ENCODE measurements around the gene CYYR1. TPM values are rescaled to one million over a fixed set of nuclear protein-coding genes. Genes with fewer than 3 reads are reported as not detected.

The CYYR1 gene
- total RNA-seq, 1 experiment from 2014 or later: 0.12 TPM

- Histone ChIP-seq H3K9ac (ENCODE audit: low read length) (no peak overlapping the region), H3K27ac (ENCODE audit: low read depth, low read length) (no peak overlapping the region), H3K4me3 (replicated peaks in 1 of 2; ENCODE audit: low read depth in 1 of 2, low read length in 2 of 2) (no peak overlapping the region), H3K9me2 (ENCODE audit: insufficient read depth) (no peaks in the 10 kb centered on the region), H2AFZ (ENCODE audit: low read depth, low read length, poor library complexity, severe bottlenecking) (no peak overlapping the region), H3K4me2 (ENCODE audit: low read length) (no peak overlapping the region), H3K36me3 (ENCODE audit: control insufficient read depth in 1 of 2, insufficient read depth in 2 of 2, low read length in 2 of 2) (no peaks in the 10 kb centered on the region), H4K20me1 (ENCODE audit: insufficient read depth) (no peaks in the 10 kb centered on the region), H3K4me1 (ENCODE audit: control insufficient read depth in 1 of 2, insufficient read depth in 2 of 2, low read length in 2 of 2) (no peaks in the 10 kb centered on the region), H3K79me2 (ENCODE audit: insufficient read depth, low read length) (no peaks in the 10 kb centered on the region), H3K9me3 (ENCODE audit: control insufficient read depth in 1 of 2, insufficient read depth in 1 of 2, low read depth in 1 of 2, low read length in 2 of 2) (peaks cover 0 to 4% of the 10 kb centered on the region in 2 experiments; a peak in 2 of 4 replicates), H3K27me3 (ENCODE audit: insufficient read depth, low read length) (no peaks in the 10 kb centered on the region)
- no peak for TF ChIP-seq JUND (IDR thresholded peaks at IDR 0.05)
- no peak for TF ChIP-seq EZH2 (IDR thresholded peaks at IDR 0.05)
- no peak for TF ChIP-seq EZH2phosphoT487 (IDR thresholded peaks at IDR 0.05; ENCODE audit: borderline replicate concordance)
- TF ChIP-seq CEBPB (IDR thresholded peaks at IDR 0.05; ENCODE audit: low read depth): no peak
- no peak for TF ChIP-seq SRF (IDR thresholded peaks at IDR 0.05; ENCODE audit: low read depth)
- TF ChIP-seq CBX3 (IDR thresholded peaks at IDR 0.05; ENCODE audit: low read depth): no peak
- TF ChIP-seq SP1 (IDR thresholded peaks at IDR 0.05; ENCODE audit: low read depth): no peak
- TF ChIP-seq ELF1 (IDR thresholded peaks at IDR 0.05; ENCODE audit: borderline replicate concordance, low read depth): no peak
- TF ChIP-seq SIN3A (IDR thresholded peaks at IDR 0.05; ENCODE audit: low read depth): no peak
- TF ChIP-seq, protein P1, sequence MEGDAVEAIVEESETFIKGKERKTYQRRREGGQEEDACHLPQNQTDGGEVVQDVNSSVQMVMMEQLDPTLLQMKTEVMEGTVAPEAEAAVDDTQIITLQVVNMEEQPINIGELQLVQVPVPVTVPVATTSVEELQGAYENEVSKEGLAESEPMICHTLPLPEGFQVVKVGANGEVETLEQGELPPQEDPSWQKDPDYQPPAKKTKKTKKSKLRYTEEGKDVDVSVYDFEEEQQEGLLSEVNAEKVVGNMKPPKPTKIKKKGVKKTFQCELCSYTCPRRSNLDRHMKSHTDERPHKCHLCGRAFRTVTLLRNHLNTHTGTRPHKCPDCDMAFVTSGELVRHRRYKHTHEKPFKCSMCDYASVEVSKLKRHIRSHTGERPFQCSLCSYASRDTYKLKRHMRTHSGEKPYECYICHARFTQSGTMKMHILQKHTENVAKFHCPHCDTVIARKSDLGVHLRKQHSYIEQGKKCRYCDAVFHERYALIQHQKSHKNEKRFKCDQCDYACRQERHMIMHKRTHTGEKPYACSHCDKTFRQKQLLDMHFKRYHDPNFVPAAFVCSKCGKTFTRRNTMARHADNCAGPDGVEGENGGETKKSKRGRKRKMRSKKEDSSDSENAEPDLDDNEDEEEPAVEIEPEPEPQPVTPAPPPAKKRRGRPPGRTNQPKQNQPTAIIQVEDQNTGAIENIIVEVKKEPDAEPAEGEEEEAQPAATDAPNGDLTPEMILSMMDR (IDR thresholded peaks at IDR 0.05 in 2 of 3, conservative IDR thresholded peaks at IDR 0.05 in 1 of 3; ENCODE audit: borderline replicate concordance in 1 of 3, insufficient read depth in 1 of 3, low read depth in 2 of 3, low read length in 2 of 3): no peak
- no peak for TF ChIP-seq RAD21 (IDR thresholded peaks at IDR 0.05; ENCODE audit: low read depth)
- TF ChIP-seq TCF7L2 (IDR thresholded peaks at IDR 0.05; ENCODE audit: borderline replicate concordance, extremely low read depth, insufficient read depth, insufficient read length): no peak
- no peak for TF ChIP-seq YY1 (IDR thresholded peaks at IDR 0.05; ENCODE audit: extremely low read depth, insufficient replicate concordance, low read depth, low read length)
- TF ChIP-seq, protein P2, sequence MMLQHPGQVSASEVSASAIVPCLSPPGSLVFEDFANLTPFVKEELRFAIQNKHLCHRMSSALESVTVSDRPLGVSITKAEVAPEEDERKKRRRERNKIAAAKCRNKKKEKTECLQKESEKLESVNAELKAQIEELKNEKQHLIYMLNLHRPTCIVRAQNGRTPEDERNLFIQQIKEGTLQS (IDR thresholded peaks at IDR 0.05): no peak
- TF ChIP-seq EGR1 (IDR thresholded peaks at IDR 0.05; ENCODE audit: low read depth): no peak
- no peak for TF ChIP-seq ZFX (IDR thresholded peaks at IDR 0.05)
- no peak for TF ChIP-seq ZBTB33 (IDR thresholded peaks at IDR 0.05; ENCODE audit: extremely low read depth, insufficient replicate concordance, low read length)
- no peak for TF ChIP-seq FOSL1 (IDR thresholded peaks at IDR 0.05; ENCODE audit: low read depth)
- no peak for TF ChIP-seq ZNF274 (IDR thresholded peaks at IDR 0.05; ENCODE audit: low read depth, low read length)
- DNase-seq (ENCODE audit: low read depth, low spot score) (no peak), ATAC-seq (no peak)
- CTCF ChIA-PET: no interaction called here
- intact Hi-C loops (cut with micrococcal nuclease): no loop called here
- RAD21 ChIA-PET (ENCODE audit: low non-redundant PET in 1 of 2, low total read pairs in 2 of 2, uncharacterized antibody in 2 of 2, unreplicated experiment in 2 of 2): no interaction called here
- no TSS peak for BruUV-seq (replicated peaks)
- POLR2A ChIA-PET: no interaction called here
Observed at GRCh38 chr21:26540651-26541050, 32.4 kb downstream of the CYYR1 start.
